Measurements from ENCODE around the gene MS4A15.

The MS4A15 gene

GRCh38 chr11:60777572-60777971 is 20.9 kb downstream of the MS4A15 start:
- no peak for DNase-seq (ENCODE audit: low read depth)

GRCh38 chr11:60780065-60780464 is 23.4 kb downstream of the MS4A15 start:
- no peak for DNase-seq (ENCODE audit: low read depth)

- no peak for DNase-seq (ENCODE audit: low read depth)
Observed at GRCh38 chr11:60780774-60781173, 24.1 kb downstream of the MS4A15 start.

DNA sequence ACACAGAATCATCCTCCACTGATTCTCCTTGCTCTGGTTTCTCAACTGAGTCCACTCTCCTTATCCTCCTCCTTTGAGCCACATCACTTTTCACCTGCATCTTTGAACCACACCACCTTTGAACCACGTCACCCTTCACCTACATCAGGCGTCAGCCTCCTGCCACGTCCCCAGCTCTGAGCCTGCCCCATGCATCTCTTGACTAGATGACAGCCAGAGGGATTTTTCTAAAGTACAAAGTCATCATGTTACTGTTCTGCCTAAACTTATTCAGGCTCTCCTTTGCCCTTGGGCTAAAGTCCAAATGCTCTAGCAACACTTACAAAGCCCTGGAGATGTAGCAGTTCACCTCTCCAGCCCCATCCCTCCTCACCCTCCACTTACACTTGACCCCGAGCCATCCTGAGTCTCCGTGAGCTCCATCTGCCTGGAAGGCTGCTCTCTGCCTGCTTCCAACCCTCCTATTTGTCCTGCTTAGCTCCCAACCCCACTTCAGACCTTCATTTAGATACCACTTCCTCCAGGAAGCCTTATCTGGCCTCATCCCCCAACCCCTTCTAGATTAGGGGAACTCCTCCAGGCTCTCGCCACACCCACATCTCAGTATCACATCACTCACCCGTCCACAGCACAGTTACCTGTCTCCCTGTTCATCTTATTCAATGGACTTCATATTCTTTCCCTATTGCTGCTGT is 24.8 kb downstream of the MS4A15 start:
- DNase-seq (ENCODE audit: low read depth), result no peak

- no peak for DNase-seq (ENCODE audit: low read depth)
Observed at GRCh38 chr11:60781981-60782316, 25.3 kb downstream of the MS4A15 start.

GRCh38 chr11:60782393-60783140 is 25.9 kb downstream of the MS4A15 start:
- no peak for DNase-seq (ENCODE audit: low read depth)

DNA sequence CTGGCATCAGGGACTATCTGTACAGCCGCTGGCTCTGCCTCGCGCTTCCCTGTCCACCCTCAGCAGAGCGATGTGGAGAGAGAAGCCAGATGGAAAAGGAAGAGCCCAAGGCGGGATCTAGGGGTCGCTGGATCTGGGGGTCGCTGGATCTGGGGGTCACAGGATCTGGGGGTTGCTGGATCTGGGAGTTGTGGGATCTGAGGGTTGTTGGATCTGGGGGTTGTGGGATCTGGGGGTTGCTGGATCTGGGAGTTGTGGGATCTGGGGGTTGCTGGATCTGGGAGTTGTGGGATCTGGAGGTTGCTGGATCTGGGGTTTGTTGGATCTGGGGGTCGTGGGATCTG is 26.4 kb downstream of the MS4A15 start:
- DNase-seq (ENCODE audit: low read depth), result no peak

GRCh38 chr11:60783911-60784310 is 27.2 kb downstream of the MS4A15 start:
- no peak for DNase-seq (ENCODE audit: low read depth)

DNA sequence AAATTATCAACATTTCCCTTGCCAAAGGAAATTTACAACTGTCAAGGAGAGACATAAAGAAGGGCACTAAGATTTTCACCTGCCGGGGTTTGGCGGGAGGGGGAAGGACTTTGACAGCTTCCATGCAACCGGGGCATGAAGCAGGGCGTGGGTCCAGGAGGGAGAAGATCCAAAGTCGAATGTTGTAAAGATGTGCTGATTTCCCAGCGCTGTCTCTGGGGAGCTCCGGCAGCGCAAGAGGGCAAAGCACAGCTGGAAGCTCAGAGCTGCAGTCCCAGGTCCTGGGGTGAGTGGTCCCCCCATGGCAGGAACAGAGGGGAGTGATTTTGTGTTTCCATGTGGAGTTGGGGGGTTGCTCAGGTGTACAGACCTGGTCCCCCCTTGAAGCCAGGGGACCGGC is 28.5 kb downstream of the MS4A15 start, which contains the start of gene MS4A10:
MS4A10 (plus strand) TSS at position 198 of the 400 bp plus-strand sequence. CDS start 5,003 bp downstream, outside the sequence.
- no peak for DNase-seq (ENCODE audit: low read depth)

DNA sequence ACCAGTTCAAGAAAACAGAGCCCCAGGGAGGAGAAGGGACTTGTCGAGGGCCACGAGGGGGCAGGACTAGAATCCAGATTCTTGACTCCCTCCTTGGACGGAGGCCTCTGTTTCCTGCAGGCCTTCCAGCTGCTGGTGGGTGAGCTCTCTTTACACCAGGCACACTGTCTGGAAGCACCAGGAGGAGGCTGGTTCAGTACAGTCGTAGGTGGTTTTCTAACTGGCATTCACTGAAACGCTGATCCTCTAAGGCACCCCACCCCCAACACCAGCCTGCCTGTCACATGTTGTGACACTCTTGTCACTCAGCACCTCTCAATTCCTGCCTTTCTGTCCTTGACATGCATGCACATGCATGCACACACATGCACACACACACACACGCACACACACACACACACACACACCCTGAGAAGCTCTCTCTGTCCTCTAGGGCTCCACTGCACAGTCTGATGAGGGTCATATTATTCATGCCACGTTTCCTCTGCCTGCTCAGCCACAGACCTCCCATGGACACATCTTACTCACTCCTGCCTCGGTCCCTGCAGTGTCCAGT is 29.2 kb downstream of the MS4A15 start:
- no peak for DNase-seq (ENCODE audit: low read depth)

- no peak for DNase-seq (ENCODE audit: low read depth)
Observed at GRCh38 chr11:60786811-60787567, 30.3 kb downstream of the MS4A15 start.

DNA sequence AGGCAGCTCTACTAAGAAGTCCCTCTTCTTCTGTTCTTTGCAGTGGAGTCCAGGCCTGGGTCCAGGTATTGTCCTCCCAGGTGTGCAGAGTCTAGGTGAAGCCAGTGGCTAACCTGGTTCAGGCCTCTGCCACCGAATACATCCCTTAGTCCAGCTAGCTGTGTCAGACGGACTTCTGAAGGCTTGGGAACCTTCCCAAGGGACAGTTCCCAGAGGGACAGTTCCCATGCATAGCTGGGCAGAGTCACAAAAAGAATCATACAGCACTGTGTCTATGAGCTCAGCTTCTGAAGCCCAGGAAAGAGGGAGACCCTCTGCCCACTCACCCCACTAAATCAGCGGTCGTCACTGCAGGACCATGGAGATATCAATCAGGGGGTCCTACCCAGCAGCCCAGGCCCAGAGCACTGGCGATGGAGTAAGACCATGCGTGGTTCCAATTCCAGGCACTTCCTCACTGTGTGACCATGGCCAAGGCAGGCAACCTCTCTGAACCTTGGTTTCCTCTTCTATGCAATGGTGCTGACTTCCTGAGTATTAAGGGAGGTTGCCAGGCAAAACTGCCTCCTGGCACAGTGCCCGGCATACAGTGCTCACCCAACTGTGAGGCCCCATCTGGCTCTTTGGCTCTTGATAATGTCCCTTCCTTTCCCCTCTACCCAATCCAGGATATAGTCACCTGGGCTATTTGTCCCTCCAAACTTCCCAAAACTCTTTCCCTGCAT is 31.9 kb downstream of the MS4A15 start:
- DNase-seq (ENCODE audit: low read depth), result no peak

DNA sequence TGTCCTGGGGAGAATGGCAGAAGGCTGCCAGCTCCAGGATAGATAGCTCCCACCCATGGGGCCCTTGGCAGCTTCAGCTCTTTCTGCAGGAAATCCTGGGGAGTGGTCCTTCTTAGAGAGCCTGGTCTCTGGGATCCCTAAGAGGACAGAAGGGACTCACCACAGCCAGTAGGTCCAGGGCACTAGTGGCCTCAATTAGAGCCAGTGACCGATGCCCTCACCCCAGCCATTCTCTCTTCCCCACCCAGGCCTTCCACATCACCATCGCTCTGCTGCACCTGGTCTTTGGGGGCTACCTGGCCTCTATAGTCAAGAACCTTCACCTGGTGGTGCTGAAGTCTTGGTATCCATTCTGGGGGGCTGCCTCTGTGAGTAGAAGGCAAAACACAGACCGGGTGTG is 34.1 kb downstream of the MS4A15 start:
- DNase-seq (ENCODE audit: low read depth), result no peak

DNA sequence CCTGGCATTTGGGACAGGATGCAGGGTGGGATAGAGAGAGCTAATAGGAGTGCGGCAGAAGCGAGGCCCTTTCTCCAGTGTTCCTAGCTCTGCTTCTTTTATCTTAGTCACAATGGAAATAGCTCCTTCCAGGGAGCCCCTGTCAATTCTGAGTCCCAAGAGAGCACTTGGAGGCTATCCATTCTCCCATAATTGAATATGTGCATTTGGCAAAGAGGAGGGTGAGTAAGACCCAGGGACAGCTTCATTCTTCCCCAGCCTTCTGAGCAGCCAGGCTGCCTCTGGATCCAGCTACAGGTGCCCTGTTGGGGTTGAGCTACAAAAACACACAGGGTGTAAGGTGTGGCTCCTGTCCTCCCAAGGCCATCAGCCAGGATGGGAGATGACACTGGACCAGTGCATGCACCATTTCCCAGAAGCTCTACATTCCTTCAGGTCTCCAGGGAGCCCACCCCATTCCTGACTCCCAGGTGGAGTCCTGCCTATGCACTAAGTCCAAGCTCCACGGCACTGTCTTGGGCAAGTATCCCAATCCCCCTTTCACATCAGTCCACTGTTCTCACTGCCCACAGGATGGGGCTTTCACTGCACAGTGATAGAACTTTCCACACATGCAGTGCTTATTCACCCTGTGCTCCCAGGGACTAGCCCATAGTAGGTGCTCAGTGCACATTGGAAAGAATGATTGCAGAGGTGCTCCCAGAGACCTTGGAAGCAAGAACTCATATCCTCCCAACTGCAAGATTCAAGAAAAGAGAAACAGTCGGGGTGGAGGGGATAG is 34.7 kb downstream of the MS4A15 start:
- DNase-seq (ENCODE audit: low read depth), result no peak

DNA sequence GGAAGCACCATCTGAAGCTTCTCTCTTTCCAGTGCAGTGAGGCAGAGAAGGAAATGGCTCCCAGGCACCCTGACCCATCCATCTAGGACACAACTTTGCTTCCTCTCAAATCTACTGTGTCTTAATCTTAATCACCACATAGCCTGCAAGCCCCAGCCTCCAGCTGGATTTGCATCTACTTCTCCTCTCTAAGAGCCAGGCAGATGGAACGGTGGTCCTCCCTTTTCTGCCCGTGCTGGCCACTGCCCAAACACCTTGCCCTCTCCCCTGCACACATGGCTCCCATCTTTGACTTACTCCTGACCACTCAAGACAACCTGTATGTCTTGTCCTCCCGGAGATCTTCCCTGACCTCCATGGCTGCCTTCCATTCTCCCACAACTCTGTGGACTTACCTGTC is 35.9 kb downstream of the MS4A15 start:
- no peak for DNase-seq (ENCODE audit: low read depth)

DNA sequence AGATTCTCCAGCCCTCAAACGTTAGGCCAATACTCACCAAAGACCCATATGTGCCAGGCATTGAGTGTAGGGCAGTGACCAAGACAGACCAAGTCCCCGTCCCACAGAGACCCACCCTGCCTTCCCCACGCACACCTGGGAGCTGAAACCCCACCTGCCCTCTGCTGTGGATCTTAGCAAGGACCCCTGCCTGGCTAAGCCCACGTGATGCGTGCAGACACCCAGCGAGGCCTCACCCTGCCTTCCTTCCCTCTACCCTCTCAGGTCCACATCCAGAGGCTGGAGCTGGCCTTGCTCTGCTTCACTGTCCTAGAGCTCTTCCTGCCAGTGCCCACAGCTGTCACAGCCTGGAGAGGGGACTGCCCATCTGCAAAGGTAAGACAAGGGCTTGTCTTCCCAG is 38.6 kb downstream of the MS4A15 start:
- no peak for DNase-seq (ENCODE audit: low read depth)

DNA sequence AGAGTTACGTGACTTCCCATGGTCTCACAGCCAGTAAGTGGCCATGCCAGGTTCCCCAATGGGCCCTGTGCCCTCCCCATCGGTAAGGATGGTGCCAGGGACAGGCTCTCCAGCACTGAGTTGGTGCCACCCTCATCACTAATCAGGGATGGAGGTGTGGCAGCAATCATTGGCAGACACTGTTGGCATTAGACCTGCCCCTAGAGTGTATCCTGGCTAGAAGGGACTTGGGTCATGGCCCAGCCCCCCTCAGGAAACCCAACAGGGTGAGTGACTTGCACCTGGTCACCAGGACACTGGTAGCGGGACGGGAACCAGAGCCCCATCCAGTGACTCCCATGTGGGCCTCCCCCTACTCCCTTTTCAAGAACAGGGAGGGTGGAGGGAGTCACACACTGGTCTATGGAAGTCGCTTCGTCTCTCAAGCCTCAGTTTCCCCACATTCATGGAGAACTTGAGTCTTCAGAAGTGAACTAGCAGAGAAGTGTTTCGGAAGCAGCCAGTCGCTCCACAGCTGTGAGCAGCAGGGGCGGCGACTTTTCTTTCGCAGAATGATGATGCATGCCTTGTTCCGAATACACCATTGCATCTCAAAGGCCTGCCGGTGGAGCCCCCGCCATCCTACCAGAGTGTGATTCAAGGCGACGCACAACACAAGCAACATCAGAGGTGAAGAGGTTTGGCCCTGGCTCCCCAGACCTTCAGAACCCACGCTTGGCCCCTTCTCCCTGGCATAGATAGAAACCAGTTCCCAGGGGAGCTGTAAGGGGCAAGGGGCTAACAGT is 41.4 kb downstream of the MS4A15 start:
- DNase-seq (ENCODE audit: low read depth), result no peak

- DNase-seq (ENCODE audit: low read depth), result no peak
Observed at GRCh38 chr11:60798631-60799030, 42.0 kb downstream of the MS4A15 start.

DNA sequence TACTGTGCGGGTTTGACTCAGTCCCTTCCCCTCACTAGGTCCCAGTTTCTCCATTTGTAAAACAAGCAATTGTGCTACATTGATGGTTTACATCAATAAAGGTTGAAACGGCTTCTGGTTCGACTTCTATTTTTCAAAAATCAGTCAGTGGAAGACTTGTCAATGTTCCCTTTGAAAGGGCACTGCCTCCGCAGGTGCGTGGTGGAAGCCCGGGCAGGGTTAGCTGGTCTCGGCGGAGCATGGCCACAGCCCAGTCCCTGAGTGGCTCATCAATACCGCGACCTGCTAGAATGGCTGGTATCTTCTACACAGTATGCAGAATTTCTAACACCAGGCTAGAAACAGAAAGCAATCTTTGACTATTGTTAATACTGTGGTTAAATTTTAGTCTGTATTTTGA is 44.5 kb downstream of the MS4A15 start:
- no peak for DNase-seq (ENCODE audit: low read depth)

DNA sequence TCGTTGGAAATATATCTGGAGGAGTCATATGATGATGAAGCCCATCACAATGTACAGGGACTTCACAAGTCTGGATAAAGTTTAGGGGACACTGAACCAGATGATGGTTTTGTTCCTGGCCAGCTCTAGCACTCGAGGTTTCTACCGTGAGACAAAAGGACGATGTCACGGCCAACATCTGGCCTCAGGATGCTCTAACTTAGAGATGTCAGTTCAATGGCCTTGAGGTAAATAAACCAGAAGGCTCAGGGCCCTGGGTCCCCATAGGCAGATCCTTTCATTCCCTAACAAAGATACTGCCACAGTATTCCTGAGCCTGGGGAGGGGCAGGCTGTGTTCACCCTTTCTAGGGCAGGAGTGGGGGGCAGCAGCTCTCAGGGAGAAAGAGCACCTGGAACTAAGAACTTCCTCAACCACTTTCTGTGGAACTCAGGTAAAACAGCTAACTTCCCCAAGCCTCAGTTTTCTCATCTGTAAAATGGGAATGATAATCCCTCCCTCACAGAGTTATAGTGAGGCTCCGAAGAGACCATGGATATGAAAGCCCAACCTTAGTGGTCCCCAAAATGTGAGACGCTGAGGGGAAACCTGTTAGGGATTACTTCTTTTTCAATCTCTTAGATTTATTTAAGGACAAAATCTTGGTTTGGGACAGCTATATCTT is 46.7 kb downstream of the MS4A15 start:
- no peak for DNase-seq (ENCODE audit: low read depth)

Data from activated T-helper 1 cell treated with Interleukin-2 at 50 U/mL for 16 hours (primary cell).